GM11168 (cell line): ENCODE data around the gene KIAA0319L.
"Not testable (repeated sequence)": the region's sequence is repeated elsewhere in the genome, so short reads cannot be mapped to it uniquely, and the experiment has no call there.

Source experiments
- in situ Hi-C: fragments of 300-500 bp; cut with MboI; formaldehyde crosslinking; loops from one replicate; pipeline ENCODE4 v1.12.0; 2022; ENCODE audit warnings: low sequenced_read_pairs; ENCODE audit not compliant: unreplicated experiment

Gene KIAA0319L

GRCh38 chr1:35585281-35585680 is 28.1 kb upstream of the KIAA0319L start:
- in situ Hi-C loops: no loop called here

- in situ Hi-C loops: not testable (repeated sequence)
Measured at GRCh38 chr1:35581621-35582020, 24.4 kb upstream of the KIAA0319L start.

- in situ Hi-C loops: no loop called here
Measured at GRCh38 chr1:35580949-35581388, 23.8 kb upstream of the KIAA0319L start.

- in situ Hi-C loops: loop anchor here (10.0 kb wide), 1 partner anchor 137 kb away; the partner anchor contains the start of gene C1orf216
Measured at GRCh38 chr1:35577071-35577998, 20.1 kb upstream of the KIAA0319L start.

- in situ Hi-C loops: loop anchor here (10.0 kb wide), 1 partner anchor 138 kb away; the partner anchor contains the start of gene C1orf216
Measured at GRCh38 chr1:35576766-35577070, 19.5 kb upstream of the KIAA0319L start.

- in situ Hi-C loops: loop anchor here (10.0 kb wide), 1 partner anchor 139 kb away; the partner anchor contains the start of gene C1orf216
Measured at GRCh38 chr1:35576061-35576765, 19.0 kb upstream of the KIAA0319L start.

DNA sequence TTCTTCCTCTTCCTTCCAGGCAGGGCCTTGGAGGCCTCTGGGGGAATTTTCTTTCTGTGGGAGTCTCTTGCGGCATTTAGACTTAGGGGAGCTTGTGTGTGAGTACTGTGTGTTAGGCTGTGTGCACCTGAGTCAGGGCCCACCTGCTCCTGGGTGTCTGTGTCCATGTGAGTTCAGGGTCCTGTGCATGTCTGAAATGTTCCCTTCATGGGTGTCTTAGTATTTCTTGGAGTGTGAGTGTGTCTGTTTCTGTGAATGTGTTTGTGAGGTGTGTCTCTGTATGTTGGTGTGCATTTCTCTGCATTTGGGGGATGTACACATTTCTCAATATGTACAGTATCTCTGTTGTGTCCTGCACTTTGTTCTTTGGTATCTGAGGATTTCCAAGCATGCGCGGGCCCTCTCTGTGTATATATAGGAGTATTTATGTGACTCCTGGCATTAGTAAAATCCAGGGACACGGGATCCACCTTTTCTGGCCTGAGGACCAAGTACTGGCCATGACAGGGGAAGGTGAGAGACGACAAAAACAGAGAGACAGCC is 18.3 kb upstream of the KIAA0319L start:
- in situ Hi-C loops: loop anchor here (10.0 kb wide), 1 partner anchor 139 kb away; the partner anchor contains the start of gene C1orf216

DNA sequence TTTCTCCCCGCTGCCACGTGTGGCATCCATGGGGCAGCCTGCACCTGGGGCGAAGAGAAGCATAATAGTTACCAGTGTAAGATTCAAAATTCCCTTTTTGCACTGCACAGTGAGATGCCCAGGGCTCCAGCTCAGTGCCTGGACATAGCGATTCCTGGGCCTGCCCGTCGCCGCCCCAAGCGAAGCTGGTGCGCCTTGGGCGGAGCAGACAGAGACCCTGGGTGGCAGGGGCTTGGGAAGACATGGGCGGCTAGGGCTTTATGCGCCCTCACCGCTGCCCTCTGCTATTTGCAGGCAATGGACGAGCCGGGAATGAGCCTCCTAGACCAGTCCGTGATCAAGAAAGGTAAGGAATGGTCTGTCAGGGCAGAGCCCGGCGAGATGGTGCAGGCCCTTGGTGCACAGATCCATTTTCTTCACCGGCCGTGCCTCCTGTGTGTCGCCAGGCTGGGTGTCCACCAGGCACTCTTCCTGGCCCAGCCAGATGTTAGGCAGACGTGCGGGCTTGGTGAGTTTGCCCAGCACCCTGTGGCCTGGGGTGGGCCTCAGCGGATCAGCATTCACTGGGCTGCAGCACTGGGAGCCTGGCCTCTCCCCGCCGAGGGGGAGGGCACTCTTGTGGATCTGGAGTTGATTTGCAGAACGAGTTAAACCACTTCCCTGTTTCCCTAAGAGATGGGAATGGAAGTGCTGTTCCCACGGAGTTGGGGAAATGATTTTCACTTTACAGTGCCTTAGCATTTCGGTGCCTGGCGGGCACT is 17.6 kb upstream of the KIAA0319L start:
- in situ Hi-C loops: loop anchor here (10.0 kb wide), 1 partner anchor 140 kb away; the partner anchor contains the start of gene C1orf216

DNA sequence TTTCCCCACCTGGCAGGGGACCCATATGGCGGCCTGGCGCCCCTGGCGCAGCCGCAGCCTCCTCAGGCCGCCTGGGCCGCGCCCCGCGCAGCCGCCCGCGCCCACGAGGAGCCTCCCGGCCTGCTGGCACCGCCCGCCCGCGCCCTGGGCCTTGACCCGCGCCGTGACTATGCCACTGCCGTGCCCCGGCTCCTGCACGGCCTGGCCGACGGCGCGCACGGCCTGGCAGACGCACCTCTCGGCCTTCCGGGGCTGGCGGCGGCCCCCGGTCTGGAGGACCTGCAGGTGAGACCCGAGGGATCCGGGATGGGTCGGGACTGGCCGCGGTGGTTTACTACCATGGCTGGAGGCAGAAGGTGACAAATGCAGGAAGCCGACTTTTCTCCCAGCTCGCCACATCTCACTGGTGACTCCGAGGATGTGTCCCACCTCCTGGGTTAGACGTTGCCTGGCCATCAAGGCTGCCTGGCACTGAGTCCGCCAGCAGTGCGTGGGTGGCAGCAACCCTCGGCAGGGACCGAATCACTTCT is 17.0 kb upstream of the KIAA0319L start:
- in situ Hi-C loops: loop anchor here (10.0 kb wide), 1 partner anchor 141 kb away; the partner anchor contains the start of gene C1orf216

DNA sequence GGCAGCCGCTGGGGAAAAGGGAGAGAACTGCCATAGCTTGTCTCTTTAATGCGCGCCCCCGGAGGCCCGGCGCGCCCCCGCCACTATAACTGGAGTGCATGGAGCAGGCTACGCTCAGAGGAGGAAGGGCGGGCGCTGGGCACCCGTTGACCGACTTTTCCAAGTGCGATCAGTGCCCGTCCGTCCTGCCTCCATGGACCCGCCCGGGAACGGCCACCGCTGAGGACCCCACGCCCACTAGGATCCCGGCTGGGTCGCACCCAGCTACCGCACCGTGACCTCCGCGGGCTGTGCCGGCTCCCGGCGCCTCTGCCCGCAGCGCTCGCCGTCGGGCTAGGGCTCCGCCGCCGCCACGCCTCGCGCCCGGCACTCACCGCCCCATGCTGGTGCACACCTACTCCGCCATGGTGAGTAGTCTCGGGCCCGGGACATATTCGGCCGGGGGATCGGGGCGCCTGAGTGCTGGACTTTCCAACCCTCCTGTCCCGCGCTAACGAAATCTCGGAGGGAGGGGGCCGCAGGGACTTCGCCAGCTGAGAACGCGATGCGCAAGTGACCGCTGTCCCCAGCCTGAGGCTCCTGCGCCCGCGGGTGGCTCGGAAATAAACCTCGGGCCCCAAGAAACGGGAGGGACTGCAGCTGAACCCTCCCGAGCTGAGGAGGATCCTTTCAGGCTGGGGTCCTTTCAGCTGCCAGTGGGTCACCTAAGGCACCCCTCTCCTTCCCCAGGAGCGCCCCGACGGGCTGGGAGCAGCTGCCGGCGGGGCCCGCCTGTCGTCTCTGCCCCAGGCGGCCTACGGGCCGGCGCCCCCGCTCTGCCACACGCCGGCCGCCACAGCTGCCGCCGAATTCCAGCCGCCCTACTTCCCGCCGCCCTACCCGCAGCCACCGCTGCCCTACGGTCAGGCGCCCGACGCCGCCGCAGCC is 16.3 kb upstream of the KIAA0319L start, which contains the start of gene TFAP2E:
TSS of gene TFAP2E (plus strand) at position 117 of the 927 bp plus-strand sequence. CDS start at position 381, 264 bp downstream.
- in situ Hi-C loops: loop anchor here (10.0 kb wide), 1 partner anchor 141 kb away; the partner anchor contains the start of gene C1orf216

GRCh38 chr1:35572296-35572695 is 15.1 kb upstream of the KIAA0319L start:
- in situ Hi-C loops: loop anchor here (10.0 kb wide), 1 partner anchor 143 kb away; the partner anchor contains the start of gene C1orf216

DNA sequence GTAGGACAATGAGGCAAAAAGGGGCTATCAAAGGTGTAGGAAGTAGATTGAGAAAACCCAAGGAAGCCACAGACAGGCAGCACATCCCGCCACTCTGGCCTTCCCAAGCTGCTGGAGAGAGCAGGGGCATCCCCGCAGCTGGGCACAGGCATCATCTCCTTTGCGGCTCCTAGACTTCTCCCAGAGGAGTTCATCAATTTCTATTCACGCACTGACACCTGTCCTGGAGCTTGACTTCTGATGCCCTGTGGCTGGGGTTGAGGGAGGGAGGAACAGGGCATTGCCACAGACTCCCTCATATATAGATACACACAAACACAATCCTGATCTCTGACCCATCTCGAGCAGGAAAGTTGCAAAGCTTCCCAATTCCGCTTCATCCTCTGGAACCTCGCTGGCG is 14.1 kb upstream of the KIAA0319L start:
- in situ Hi-C loops: loop anchor here (10.0 kb wide), 1 partner anchor 144 kb away; the partner anchor contains the start of gene C1orf216

DNA sequence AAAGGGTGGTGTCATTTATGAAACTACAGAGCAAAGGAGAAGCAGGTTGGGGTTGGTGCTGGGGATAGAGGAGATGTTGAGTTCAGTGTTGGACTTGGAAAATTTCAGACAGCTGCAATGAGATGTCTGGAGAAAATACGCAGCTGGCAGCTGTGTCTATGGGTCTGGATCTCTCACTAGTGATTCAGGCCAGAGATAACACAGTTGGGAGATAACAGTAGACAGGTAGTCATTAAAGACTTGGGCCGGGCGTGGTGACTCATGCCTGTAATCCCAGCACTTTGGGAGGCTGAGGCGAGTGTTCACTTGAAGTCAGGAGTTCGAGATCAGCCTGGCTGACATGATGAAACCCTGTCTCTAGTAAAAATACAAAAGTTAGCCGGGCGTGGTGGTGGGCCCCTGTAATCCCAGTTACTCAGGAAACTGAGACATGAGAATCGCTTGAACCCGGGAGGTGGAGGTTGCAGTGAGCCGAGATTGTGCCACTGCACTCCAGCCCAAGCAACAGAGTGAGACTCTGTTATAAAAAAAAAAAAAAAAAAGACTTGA is 13.5 kb upstream of the KIAA0319L start:
- in situ Hi-C loops: loop anchor here (10.0 kb wide), 1 partner anchor 144 kb away; the partner anchor contains the start of gene C1orf216

DNA sequence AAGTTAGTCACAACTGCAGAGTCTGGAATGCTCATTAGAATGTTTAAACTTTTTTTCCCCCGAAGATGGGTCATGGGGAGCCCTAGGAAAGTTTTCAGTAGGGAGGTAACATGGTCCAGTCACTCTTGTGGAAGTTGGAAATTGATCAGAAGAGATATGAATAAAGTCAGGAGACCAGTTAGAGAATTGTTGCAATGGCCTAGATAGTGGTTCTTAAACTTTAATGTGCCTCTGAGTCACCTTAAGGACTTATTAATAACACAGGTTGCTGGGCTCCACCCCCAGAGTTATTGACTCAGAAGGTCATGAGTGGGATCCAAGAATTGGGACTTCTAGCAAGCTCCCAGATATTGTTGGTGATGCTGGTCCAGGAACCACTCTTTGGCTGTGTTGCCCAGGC is 12.7 kb upstream of the KIAA0319L start:
- in situ Hi-C loops: loop anchor here (10.0 kb wide), 2 partner anchors 125 to 145 kb away; partner anchors contain the start of gene C1orf216

DNA sequence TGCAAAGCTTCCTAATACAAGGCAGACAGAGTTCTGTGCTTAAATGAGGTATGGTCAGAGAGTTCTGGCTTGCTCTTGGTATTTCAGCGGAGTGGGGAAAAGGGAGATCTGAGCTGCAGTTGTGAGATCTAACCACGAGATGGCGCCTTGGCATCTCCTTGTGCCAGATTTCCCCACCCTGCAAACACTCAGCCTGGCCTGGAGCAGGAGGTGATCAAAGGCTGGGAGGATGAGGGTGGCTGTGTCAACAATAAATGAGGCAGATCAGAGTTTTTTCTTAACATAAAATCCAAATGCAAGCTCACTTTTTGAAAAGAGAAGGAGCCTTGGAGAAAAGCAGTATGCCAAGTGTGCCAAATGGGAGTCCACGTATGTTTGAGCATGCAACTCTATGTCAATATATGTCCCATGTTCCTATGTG is 11.8 kb upstream of the KIAA0319L start:
- in situ Hi-C loops: loop anchor here (10.0 kb wide), 1 partner anchor 124 kb away; no protein-coding TSS in a partner anchor

GRCh38 chr1:35567947-35568558 is 10.8 kb upstream of the KIAA0319L start:
- in situ Hi-C loops: loop anchor here (10.0 kb wide), 1 partner anchor 123 kb away; no protein-coding TSS in a partner anchor

DNA sequence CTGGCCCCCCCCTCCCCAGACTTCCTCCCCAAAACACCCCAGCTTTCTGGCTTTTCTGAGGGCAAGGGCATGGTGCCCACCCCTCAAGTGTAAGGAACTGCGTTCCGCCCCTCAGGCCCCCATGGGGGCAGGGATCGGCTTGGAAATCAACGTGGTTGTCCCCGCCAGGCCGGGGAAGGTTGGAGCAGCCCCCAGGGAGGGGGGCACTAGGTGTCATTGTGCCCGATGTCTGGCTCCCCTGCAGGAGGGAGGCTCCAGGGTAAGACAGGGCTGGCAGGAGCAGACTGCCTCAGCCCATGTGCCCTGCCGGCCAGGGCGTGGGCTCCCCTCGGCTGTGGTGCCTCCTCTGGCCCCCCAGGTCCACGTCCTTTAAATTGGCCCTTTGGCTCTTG is 8.5 kb upstream of the KIAA0319L start:
- in situ Hi-C loops: loop anchor here (10.0 kb wide), 1 partner anchor 121 kb away; no protein-coding TSS in a partner anchor
